Measurements from ENCODE around the gene SHROOM1. TPM values are rescaled to one million over a fixed set of nuclear protein-coding genes. Genes with fewer than 3 reads are reported as not detected.

SHROOM1 gene

GRCh38 chr5:132773114-132773513 is 57.3 kb downstream of the SHROOM1 start:
- no peak for DNase-seq
- no peak overlapping the region for H3K18ac ChIP-seq (ENCODE audit: low read length)

GRCh38 chr5:132772291-132773070 is 58.0 kb downstream of the SHROOM1 start:
- DNase-seq = no peak
- H3K27me3 ChIP-seq (ENCODE audit: insufficient read depth, low read length, poor library complexity) = no peaks in the 10 kb centered on the region
- no CpG with 5 or more reads among the region's 8 CpGs for WGBS (ENCODE audit: extremely low coverage, insufficient coverage, low lambda C conversion rate)
- H2BK5ac ChIP-seq (ENCODE audit: low read length) = no peak overlapping the region
- no peak overlapping the region for H3K27ac ChIP-seq (ENCODE audit: low read depth, low read length)
- H3K79me1 ChIP-seq (ENCODE audit: low read length) = no peaks in the 10 kb centered on the region
- no peak overlapping the region for H3K56ac ChIP-seq (ENCODE audit: low read length)
- no peak overlapping the region for H3K4me3 ChIP-seq (ENCODE audit: low read length)
- H2AK5ac ChIP-seq (ENCODE audit: low read length) = no peak overlapping the region
- H3K9ac ChIP-seq (ENCODE audit: low read length) = no peak overlapping the region
- H3K18ac ChIP-seq (ENCODE audit: low read length) = no peak overlapping the region
- H4K5ac ChIP-seq (ENCODE audit: low read length) = no peak overlapping the region
- no peak overlapping the region for H3K23ac ChIP-seq (ENCODE audit: low read length)
- H4K8ac ChIP-seq (ENCODE audit: low read depth, low read length) = no peak overlapping the region
- no peak overlapping the region for H2BK15ac ChIP-seq (replicated peaks; ENCODE audit: low read depth)
- no peak overlapping the region for H3K4ac ChIP-seq (ENCODE audit: low read depth, low read length)
- H3K79me2 ChIP-seq (ENCODE audit: control insufficient read depth, insufficient read depth, low read length) = no peaks in the 10 kb centered on the region
- H3K36me3 ChIP-seq (ENCODE audit: control insufficient read depth, insufficient read depth, low read length) = no peaks in the 10 kb centered on the region
- H3K4me1 ChIP-seq (ENCODE audit: control insufficient read depth, low read depth, low read length) = peaks cover 3% of the 10 kb centered on the region
- H2BK120ac ChIP-seq (ENCODE audit: low read depth, low read length) = no peak overlapping the region
- no peak overlapping the region for H3K4me2 ChIP-seq (ENCODE audit: low read length)

More at GRCh38 chr5:132773114-132773513, 57.3 kb downstream of the SHROOM1 start:
- Histone ChIP-seq H3K4ac (ENCODE audit: low read depth, low read length) (no peak overlapping the region), H4K5ac (ENCODE audit: low read length) (no peak overlapping the region), H3K23ac (ENCODE audit: low read length) (no peak overlapping the region), H3K36me3 (ENCODE audit: control insufficient read depth, insufficient read depth, low read length) (no peaks in the 10 kb centered on the region), H3K4me2 (ENCODE audit: low read length) (no peak overlapping the region), H2AK5ac (ENCODE audit: low read length) (no peak overlapping the region), H3K4me3 (ENCODE audit: low read length) (no peak overlapping the region), H3K9ac (ENCODE audit: low read length) (no peak overlapping the region), H2BK5ac (ENCODE audit: low read length) (no peak overlapping the region), H3K27me3 (ENCODE audit: insufficient read depth, low read length, poor library complexity) (peaks cover 4% of the 10 kb centered on the region), H2BK120ac (ENCODE audit: low read depth, low read length) (no peak overlapping the region), H3K4me1 (ENCODE audit: control insufficient read depth, low read depth, low read length) (peaks cover 3% of the 10 kb centered on the region), H4K8ac (ENCODE audit: low read depth, low read length) (no peak overlapping the region), H3K79me2 (ENCODE audit: control insufficient read depth, insufficient read depth, low read length) (no peaks in the 10 kb centered on the region), H2BK15ac (replicated peaks; ENCODE audit: low read depth) (no peak overlapping the region), H3K56ac (ENCODE audit: low read length) (no peak overlapping the region), H3K27ac (ENCODE audit: low read depth, low read length) (no peak overlapping the region), H3K79me1 (ENCODE audit: low read length) (no peaks in the 10 kb centered on the region)
- WGBS (ENCODE audit: extremely low coverage, insufficient coverage, low lambda C conversion rate) = no CpG with 5 or more reads among the region's 5 CpGs

Small RNA genes within 50 kb of the gene (small RNA-seq; reads per million reads assigned to genes)
- gene RNA5SP192 (ENCODE audit: insufficient read depth) = not detected
